ENCODE data around the gene TMOD1.

Gene TMOD1

GRCh38 chr9:97640325-97640724 lies 138.9 kb downstream of the TMOD1 start:
- Histone ChIP-seq H3K9me3 (ENCODE audit: control insufficient read depth in 2 of 2, low read length in 2 of 2) (no peaks in the 10 kb centered on the region), H3K4me1 (ENCODE audit: control insufficient read depth in 2 of 2, insufficient read depth in 2 of 2, low read length in 2 of 2) (peaks cover 3% of the 10 kb centered on the region in 2 donors), H3K4me3 (ENCODE audit: low read length in 2 of 2) (no peak overlapping the region), H3K27me3 (ENCODE audit: control insufficient read depth in 2 of 2, insufficient read depth in 2 of 2, low read length in 2 of 2) (no peaks in the 10 kb centered on the region), H3K36me3 (ENCODE audit: control insufficient read depth in 2 of 2, insufficient read depth in 2 of 2, low read length in 2 of 2) (peaks cover 32 to 33% of the 10 kb centered on the region in 2 donors), H3K27ac (ENCODE audit: low read depth in 2 of 2, low read length in 2 of 2) (no peak overlapping the region), H3K9ac (ENCODE audit: low read depth in 1 of 2, low read length in 2 of 2) (no peak overlapping the region)

DNA sequence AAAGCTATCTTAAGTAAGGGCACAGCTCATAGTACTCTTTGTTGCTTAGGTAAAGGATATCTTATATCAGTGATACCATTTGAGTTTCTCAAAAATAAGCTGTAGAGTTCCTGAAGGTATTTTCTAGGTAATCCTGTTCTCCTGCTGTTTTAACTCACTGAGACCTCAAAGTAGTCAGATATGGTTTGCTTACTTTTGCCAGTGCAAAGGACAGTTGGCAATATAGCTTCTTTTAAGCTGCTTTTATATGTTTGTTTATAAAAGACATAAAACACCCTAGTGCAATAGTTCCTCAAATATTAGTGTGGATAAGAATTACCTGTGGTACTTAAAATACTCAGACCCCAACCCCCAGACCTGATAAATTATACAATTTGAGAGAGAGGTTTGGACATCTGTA lies 144.3 kb downstream of the TMOD1 start:
- Histone ChIP-seq H3K4me1 (ENCODE audit: control insufficient read depth in 2 of 2, insufficient read depth in 2 of 2, low read length in 2 of 2) (no peaks in the 10 kb centered on the region), H3K27ac (ENCODE audit: low read depth in 2 of 2, low read length in 2 of 2) (no peak overlapping the region), H3K36me3 (ENCODE audit: control insufficient read depth in 2 of 2, insufficient read depth in 2 of 2, low read length in 2 of 2) (peaks cover 60 to 67% of the 10 kb centered on the region in 2 donors), H3K27me3 (ENCODE audit: control insufficient read depth in 2 of 2, insufficient read depth in 2 of 2, low read length in 2 of 2) (no peaks in the 10 kb centered on the region), H3K4me3 (ENCODE audit: low read length in 2 of 2) (no peak overlapping the region), H3K9ac (ENCODE audit: low read depth in 1 of 2, low read length in 2 of 2) (no peak overlapping the region), H3K9me3 (ENCODE audit: control insufficient read depth in 2 of 2, low read length in 2 of 2) (no peaks in the 10 kb centered on the region)

DNA sequence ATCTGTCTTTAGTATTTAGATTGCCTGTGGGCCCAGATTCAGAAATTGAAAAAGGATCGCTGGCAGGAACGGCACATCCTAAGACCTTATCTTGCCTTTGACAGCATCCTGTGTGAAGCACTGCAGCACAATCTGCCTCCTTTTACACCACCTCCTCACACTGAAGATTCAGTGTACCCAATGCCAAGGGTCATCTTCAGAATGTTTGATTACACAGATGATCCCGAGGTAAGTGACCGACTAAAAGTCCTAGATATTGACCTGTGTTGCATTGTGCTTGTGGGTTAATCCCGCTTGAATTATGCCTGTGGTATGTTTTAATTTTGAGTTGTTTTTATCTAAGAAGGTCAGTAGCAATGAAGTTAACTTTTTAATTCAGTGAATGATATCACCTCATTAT lies 146.5 kb downstream of the TMOD1 start:
- Histone ChIP-seq H3K4me1 (ENCODE audit: control insufficient read depth in 2 of 2, insufficient read depth in 2 of 2, low read length in 2 of 2) (no peaks in the 10 kb centered on the region), H3K27me3 (ENCODE audit: control insufficient read depth in 2 of 2, insufficient read depth in 2 of 2, low read length in 2 of 2) (no peaks in the 10 kb centered on the region), H3K9ac (ENCODE audit: low read depth in 1 of 2, low read length in 2 of 2) (no peak overlapping the region), H3K27ac (ENCODE audit: low read depth in 2 of 2, low read length in 2 of 2) (no peak overlapping the region), H3K36me3 (ENCODE audit: control insufficient read depth in 2 of 2, insufficient read depth in 2 of 2, low read length in 2 of 2) (peaks cover 56 to 61% of the 10 kb centered on the region in 2 donors), H3K4me3 (ENCODE audit: low read length in 2 of 2) (no peak overlapping the region), H3K9me3 (ENCODE audit: control insufficient read depth in 2 of 2, low read length in 2 of 2) (no peaks in the 10 kb centered on the region)

Data from mucosa of rectum (tissue), 2 donors.